ENCODE data around the gene MMP28. TPM values are rescaled to one million over a fixed set of nuclear protein-coding genes. Genes with fewer than 3 reads are reported as not detected.

The MMP28 gene
- total and polyA plus RNA-seq, 2 of the 4 experiments (the other 2 are of a cell fraction) = 0.18 TPM; not detected in 1

- TF ChIP-seq USF2 (IDR thresholded peaks at IDR 0.05; ENCODE audit: low read depth, low read length) = no peak
These were observed 45.7 kb upstream of the MMP28 start (continued) for GRCh38 chr17:35841101-35841500.

DNA sequence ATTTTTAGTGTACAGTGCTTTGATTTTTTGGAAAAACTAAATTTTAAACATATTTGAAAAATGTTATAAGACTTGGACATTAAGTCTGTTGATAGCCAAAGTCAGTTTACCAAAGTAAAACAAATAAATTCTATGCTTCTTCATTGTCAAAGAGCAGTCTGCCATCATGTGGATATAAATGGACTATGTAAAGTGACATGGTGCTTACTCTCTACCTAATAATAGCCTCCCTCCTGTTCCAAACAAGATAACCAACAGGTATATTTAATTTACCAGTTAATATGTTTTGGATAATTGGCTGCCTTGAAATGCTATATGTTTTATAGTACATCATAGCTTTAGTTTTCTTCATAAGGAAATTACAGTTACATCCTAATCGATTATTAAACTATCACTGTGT lies 29.8 kb upstream of the MMP28 start:
- Histone ChIP-seq H2BK120ac (ENCODE audit: low read depth, low read length) (no peak overlapping the region), H2BK15ac (ENCODE audit: low read depth, low read length) (no peak overlapping the region), H3K23ac (ENCODE audit: low read depth, low read length) (no peak overlapping the region), H3K4me1 (ENCODE audit: control insufficient read depth, insufficient read depth, low read length) (no peaks in the 10 kb centered on the region), H2AK5ac (ENCODE audit: low read depth, low read length) (no peak overlapping the region), H2BK20ac (ENCODE audit: low read depth, low read length) (no peak overlapping the region), H4K5ac (ENCODE audit: low read depth, low read length) (no peak overlapping the region), H3K56ac (ENCODE audit: extremely low read depth, insufficient read depth, low read length) (no peak overlapping the region), H3K4ac (ENCODE audit: low read depth, low read length) (no peak overlapping the region), H3K14ac (replicated peaks; ENCODE audit: low read depth, low read length) (no peak overlapping the region), H3K9me1 (ENCODE audit: insufficient read depth, low read length) (no peaks in the 10 kb centered on the region), H3K4me2 (ENCODE audit: low read depth, low read length) (no peak overlapping the region), H2AK9ac (replicated peaks; ENCODE audit: low read depth, low read length, poor library complexity) (no peak overlapping the region), H2BK5ac (ENCODE audit: low read depth, low read length, poor library complexity, severe bottlenecking) (no peak overlapping the region), H3K36me3 (ENCODE audit: control insufficient read depth, insufficient read depth, low read length) (peaks cover 37% of the 10 kb centered on the region), H4K20me1 (ENCODE audit: insufficient read depth, low read length) (peaks cover 1% of the 10 kb centered on the region; the same call in 1 of the 2 replicates), H4K8ac (ENCODE audit: low read depth in 2 of 2, low read length in 2 of 2) (no peak overlapping the region), H3K4me3 (ENCODE audit: insufficient read depth, low read depth, low read length) (no peak overlapping the region), H4K91ac (ENCODE audit: insufficient read depth, low read depth, low read length) (no peak overlapping the region), H3K79me1 (ENCODE audit: low read depth in 1 of 2, low read length in 2 of 2) (peaks cover 12 to 20% of the 10 kb centered on the region in 2 experiments), H2AFZ (replicated peaks; ENCODE audit: low read length, poor library complexity) (no peak overlapping the region), H3K27ac (ENCODE audit: insufficient read depth, low read length) (no peak overlapping the region), H3K18ac (ENCODE audit: low read depth, low read length) (no peak overlapping the region), H3K27me3 (ENCODE audit: control insufficient read depth, insufficient read depth, low read length) (no peaks in the 10 kb centered on the region), H3K9me3 (ENCODE audit: control insufficient read depth, insufficient read depth, low read length) (no peaks in the 10 kb centered on the region), H3K9ac (ENCODE audit: low read depth, low read length) (no peak overlapping the region)
- WGBS, 2 experiments (ENCODE audit: extremely low coverage in 2 of 2, insufficient read length in 1 of 2) = no CpG with 5 or more reads among the region's 1 CpG
- DNase-seq (no peak), ATAC-seq (ENCODE audit: low read depth) (no peak)
- intact Hi-C loops (cut with micrococcal nuclease) = no loop called here
- dilution Hi-C loops (cut with HindIII; ENCODE audit: low sequenced_read_pairs, unreplicated experiment) = no loop called here
- POLR2A ChIA-PET (ENCODE audit: unreplicated experiment) = no interaction called here
- TF ChIP-seq POLR2A (IDR thresholded peaks at IDR 0.05; ENCODE audit: low read depth, low read length) = no peak
- TF ChIP-seq MAFK (IDR thresholded peaks at IDR 0.05; ENCODE audit: low read depth, low read length) = no peak
- CTCF ChIA-PET = no interaction called here
- no TSS peak for BruUV-seq (replicated peaks)
- in situ Hi-C loops (cut with MboI; ENCODE audit: low sequenced_read_pairs) = no loop called here

Data from IMR-90 (cell line).